Endothelial cell of umbilical vein (primary cell): ENCODE results near the gene ACAD11. TPM values are rescaled to one million over a fixed set of nuclear protein-coding genes. Genes with fewer than 3 reads are reported as not detected.
A peak's percentile ranks its signal among the peaks of the same experiment; 100 is the strongest.
"Not testable (repeated sequence)": the region's sequence is repeated elsewhere in the genome, so short reads cannot be mapped to it uniquely, and the experiment has no call there.

Source experiments
- BruUV-seq: library from RNA; stranded (reverse); fragments of 400-500 nt; replicated peaks from 2 replicates; lab custom pipeline; 2021; lab: Mats Ljungman, UMichigan
- CTCF ChIA-PET: fragments of 300-600, 350-600 bp; sonication (Branson Sonifier 250); formaldehyde crosslinking; loops from one replicate; lab custom pipeline; 2021; ENCODE audit warnings: antibody characterized with exemption, inconsistent platforms; lab: Charles Lee
- POLR2A ChIA-PET: fragments of 300-600, 350-600 bp; sonication (Branson Sonifier 250); formaldehyde crosslinking; loops from one replicate; lab custom pipeline; 2021; ENCODE audit warnings: antibody characterized with exemption, inconsistent platforms; lab: Charles Lee
- DNase-seq: peaks from one replicate; pipeline ENCODE4 v3.0.0-alpha.2; 2011; ENCODE audit warnings: low read depth, low spot score
- FAIRE-seq: peaks from 2 replicates; lab custom pipeline; 2011; peaks lifted over from hg19 to GRCh38; lab: Jason Lieb, UNC
- H2AFZ ChIP-seq: 2 replicates; pipeline ENCODE4 v1.6.0; 2012; ENCODE audit warnings: low read depth, low read length, control low read depth, inconsistent platforms
- H3K27ac ChIP-seq: 2 replicates; pipeline ENCODE4 v1.5.1; 2011; ENCODE audit warnings: low read depth, mild to moderate bottlenecking, control low read depth, low read length, moderate library complexity; ENCODE audit not compliant: insufficient read depth
- H3K27me3 ChIP-seq, 2 experiments: 2 replicates each; pipeline versions ENCODE4 v1.6.0 to v1.6.1; 2011; ENCODE audit warnings: low read length in 2 of 2, mixed read lengths in 1 of 2; ENCODE audit not compliant: control insufficient read depth in 2 of 2, insufficient read depth in 2 of 2
- H3K36me3 ChIP-seq, 2 experiments: 2 replicates in 1 of 2; 3 replicates in 1 of 2; pipeline ENCODE4 v1.5.1; 2011; ENCODE audit warnings: low read length in 2 of 2, mild to moderate bottlenecking in 1 of 2, moderate library complexity in 1 of 2; ENCODE audit not compliant: control insufficient read depth in 2 of 2, insufficient read depth in 2 of 2; ENCODE audit errors: extremely low read depth in 1 of 2
- H3K4me1 ChIP-seq: 3 replicates; pipeline ENCODE4 v1.5.1; 2011; ENCODE audit warnings: mild to moderate bottlenecking, low read length; ENCODE audit not compliant: control insufficient read depth, insufficient read depth; ENCODE audit errors: extremely low read depth
- H3K4me2 ChIP-seq: 2 replicates; pipeline ENCODE4 v1.6.1; 2011; ENCODE audit warnings: low read length, control low read depth, mixed read lengths; ENCODE audit not compliant: insufficient read depth
- H3K4me3 ChIP-seq, 3 experiments: fragments of 200-600 bp in 1 of 3; sonication (generic), shearing (Covaris generic) in 1 of 3; replicated peaks in 1 of 3; 2 replicates each; pipeline ENCODE4 v1.5.1; 2011 to 2016; ENCODE audit warnings: control low read depth in 3 of 3, low read length in 3 of 3, mild to moderate bottlenecking in 2 of 3, inconsistent platforms in 1 of 3, low read depth in 1 of 3, moderate library complexity in 1 of 3; ENCODE audit not compliant: insufficient read depth in 1 of 3
- H3K79me2 ChIP-seq: 2 replicates; pipeline ENCODE4 v1.6.0; 2012; ENCODE audit warnings: low read length, inconsistent platforms; ENCODE audit not compliant: control insufficient read depth, insufficient read depth
- H3K9ac ChIP-seq: replicated peaks from 2 replicates; pipeline ENCODE3; 2011; ENCODE audit warnings: low read length, control low read depth; ENCODE audit not compliant: insufficient read depth; ENCODE audit errors: extremely low read depth
- H3K9me1 ChIP-seq: replicated peaks from 3 replicates; pipeline ENCODE4 v1.6.0; 2011; ENCODE audit warnings: mild to moderate bottlenecking, low read length; ENCODE audit not compliant: control insufficient read depth, insufficient read depth; ENCODE audit errors: extremely low read depth
- H3K9me3 ChIP-seq: replicated peaks from 2 replicates; pipeline ENCODE4 v1.5.1; 2012; ENCODE audit warnings: low read length, inconsistent platforms; ENCODE audit not compliant: control insufficient read depth, insufficient read depth
- H4K20me1 ChIP-seq: replicated peaks from 2 replicates; pipeline ENCODE3; 2011; ENCODE audit warnings: mild to moderate bottlenecking, low read length; ENCODE audit not compliant: control insufficient read depth, insufficient read depth; ENCODE audit errors: extremely low read depth
- EZH2 ChIP-seq: IDR thresholded peaks from 2 replicates; pipeline ENCODE4 v1.6.1; 2012; ENCODE audit warnings: borderline replicate concordance, low read depth, mild to moderate bottlenecking, moderate library complexity, low read length, inconsistent platforms; ENCODE audit not compliant: severe bottlenecking
- FOS ChIP-seq: IDR thresholded peaks from 2 replicates; pipeline ENCODE4 v1.6.1; 2011; ENCODE audit warnings: mild to moderate bottlenecking, low read length, moderate library complexity, borderline replicate concordance; ENCODE audit not compliant: insufficient read depth
- GATA2 ChIP-seq: IDR thresholded peaks from 2 replicates; pipeline ENCODE4 v1.7.0; 2011; ENCODE audit warnings: low read depth, mild to moderate bottlenecking, moderate library complexity, mixed read lengths, low read length; ENCODE audit not compliant: insufficient read length, insufficient read depth
- JUN ChIP-seq: IDR thresholded peaks from 2 replicates; pipeline ENCODE4 v1.6.1; 2011; ENCODE audit warnings: borderline replicate concordance, low read depth; ENCODE audit not compliant: insufficient read length, insufficient read depth
- MYC ChIP-seq: IDR thresholded peaks from one replicate; pipeline ENCODE4 v1.6.1; 2011; ENCODE audit warnings: mild to moderate bottlenecking, low read depth, low read length
- POLR2A ChIP-seq: IDR thresholded peaks from 2 replicates; pipeline ENCODE4 v1.6.1; 2012; ENCODE audit warnings: low read depth, mild to moderate bottlenecking, control low read depth, low read length
- POLR2AphosphoS5 ChIP-seq: IDR thresholded peaks from 2 replicates; pipeline ENCODE4 v1.6.1; 2012; ENCODE audit warnings: low read depth, mild to moderate bottlenecking, control low read depth, low read length, moderate library complexity; ENCODE audit not compliant: insufficient read depth
- dilution Hi-C: fragments of 300-500 bp; cut with MboI; formaldehyde crosslinking; loops from one replicate; pipeline ENCODE4 v1.15.0; 2019; ENCODE audit warnings: low sequenced_read_pairs; ENCODE audit not compliant: extremely low pct_ligation_motif_present
- intact Hi-C: fragments of 100-400 bp; cut with micrococcal nuclease; formaldehyde crosslinking; loops from one replicate; pipeline ENCODE4 v1.10.0; 2022
- polyA plus RNA-seq, 4 experiments: library from polyadenylated mRNA; depleted of rRNA in 3 of 4; stranded (reverse) in 3 of 4; unstranded in 1 of 4; fragments of >200 nt; gene quantifications; 2 replicates each; pipeline versions ENCODE4 v1.2.1 to v1.2.3, GENCODE V29; 2011 to 2012; ENCODE audit warnings: missing spikeins in 1 of 4
- total RNA-seq: library from RNA; stranded (reverse); gene quantifications from 2 replicates; pipeline ENCODE4 v1.2.3, GENCODE V29; 2021
- TF ChIP-seq, protein P1 (sequence below): IDR thresholded peaks from 2 replicates; pipeline ENCODE4 v1.6.1; 2011; ENCODE audit not compliant: insufficient read depth, insufficient read length
- TF ChIP-seq, protein P2 (sequence below), 2 donors: IDR thresholded peaks; 1 replicate in 1 of 2; 2 replicates in 1 of 2; pipeline ENCODE4 v1.5.1; 2011; ENCODE audit warnings: low read length in 2 of 2, mild to moderate bottlenecking in 2 of 2, moderate library complexity in 2 of 2, control low read depth in 1 of 2, inconsistent platforms in 1 of 2, low read depth in 1 of 2; ENCODE audit not compliant: insufficient read depth in 1 of 2; ENCODE audit errors: extremely low read depth in 1 of 2

The ACAD11 gene
- total and polyA plus RNA-seq, 2 donors (not counting 3 experiments of a cell fraction or from before 2014, with no cell fraction given), result 9.6 to 17.9 TPM

DNA sequence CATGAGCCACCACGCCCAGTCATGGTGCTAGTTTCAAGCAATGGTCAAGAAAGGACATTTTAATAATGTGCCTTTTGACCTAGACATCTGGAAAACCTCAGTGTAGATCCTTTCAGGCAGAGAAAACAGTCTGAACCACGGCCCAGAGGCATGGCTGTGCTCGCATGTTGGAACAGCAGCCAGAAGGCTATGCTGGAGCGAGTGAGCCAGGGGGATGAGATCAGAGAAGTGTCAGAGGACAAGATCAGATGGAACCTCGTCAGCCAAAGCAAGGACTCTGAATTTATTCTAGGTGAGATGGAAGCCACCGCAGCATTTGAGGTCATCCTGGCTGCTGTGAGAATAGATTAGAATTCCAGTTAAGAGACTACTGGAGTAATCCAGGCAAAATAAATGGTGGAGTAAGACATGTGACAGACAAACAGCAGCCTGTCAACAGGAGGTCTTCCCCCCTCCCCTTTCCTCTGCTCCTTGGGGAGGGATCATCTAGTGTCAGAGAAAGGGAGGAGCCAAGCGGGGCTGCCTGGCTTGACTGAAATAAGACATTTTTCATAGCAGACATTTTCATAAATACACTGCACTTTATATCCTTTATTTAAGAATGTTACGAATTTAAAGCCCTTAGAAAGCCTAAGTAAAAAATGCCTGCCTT is 103.0 kb downstream of the ACAD11 start:
- intact Hi-C loops, result no loop called here
- dilution Hi-C loops, result no loop called here
- Histone ChIP-seq H3K36me3 (no peaks in the 10 kb centered on the region), H4K20me1 (no peaks in the 10 kb centered on the region), H3K79me2 (no peaks in the 10 kb centered on the region), H3K9ac (no peak overlapping the region), H3K27me3 (no peaks in the 10 kb centered on the region), H3K27ac (no peak overlapping the region), H3K4me1 (peaks cover 28% of the 10 kb centered on the region), H3K9me1 (no peaks in the 10 kb centered on the region), H3K4me2 (no peak overlapping the region), H3K9me3 (no peaks in the 10 kb centered on the region), H3K4me3 (no peak overlapping the region), H2AFZ (no peak overlapping the region)
- TF ChIP-seq, protein P1, sequence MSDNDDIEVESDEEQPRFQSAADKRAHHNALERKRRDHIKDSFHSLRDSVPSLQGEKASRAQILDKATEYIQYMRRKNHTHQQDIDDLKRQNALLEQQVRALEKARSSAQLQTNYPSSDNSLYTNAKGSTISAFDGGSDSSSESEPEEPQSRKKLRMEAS, result no peak
- TF ChIP-seq JUN (no peak), POLR2A (no peak), FOS (no peak), GATA2 (no peak), POLR2AphosphoS5 (no peak), EZH2 (no peak), MYC (no peak)
- TF ChIP-seq, protein P2, sequence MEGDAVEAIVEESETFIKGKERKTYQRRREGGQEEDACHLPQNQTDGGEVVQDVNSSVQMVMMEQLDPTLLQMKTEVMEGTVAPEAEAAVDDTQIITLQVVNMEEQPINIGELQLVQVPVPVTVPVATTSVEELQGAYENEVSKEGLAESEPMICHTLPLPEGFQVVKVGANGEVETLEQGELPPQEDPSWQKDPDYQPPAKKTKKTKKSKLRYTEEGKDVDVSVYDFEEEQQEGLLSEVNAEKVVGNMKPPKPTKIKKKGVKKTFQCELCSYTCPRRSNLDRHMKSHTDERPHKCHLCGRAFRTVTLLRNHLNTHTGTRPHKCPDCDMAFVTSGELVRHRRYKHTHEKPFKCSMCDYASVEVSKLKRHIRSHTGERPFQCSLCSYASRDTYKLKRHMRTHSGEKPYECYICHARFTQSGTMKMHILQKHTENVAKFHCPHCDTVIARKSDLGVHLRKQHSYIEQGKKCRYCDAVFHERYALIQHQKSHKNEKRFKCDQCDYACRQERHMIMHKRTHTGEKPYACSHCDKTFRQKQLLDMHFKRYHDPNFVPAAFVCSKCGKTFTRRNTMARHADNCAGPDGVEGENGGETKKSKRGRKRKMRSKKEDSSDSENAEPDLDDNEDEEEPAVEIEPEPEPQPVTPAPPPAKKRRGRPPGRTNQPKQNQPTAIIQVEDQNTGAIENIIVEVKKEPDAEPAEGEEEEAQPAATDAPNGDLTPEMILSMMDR (IDR thresholded peaks at IDR 0.05; ENCODE audit: extremely low read depth in 1 of 2, insufficient read depth in 1 of 2, low read depth in 1 of 2, low read length in 2 of 2), result no peak
- POLR2A ChIA-PET, result no interaction called here
- no TSS peak for BruUV-seq
- DNase-seq (peak; percentile 28), FAIRE-seq (no peak)
- CTCF ChIA-PET, result interaction anchor here (0.9 kb wide), 1 partner anchor 80 kb away, joined by 3 read pairs; no protein-coding TSS in a partner anchor

GRCh38 chr3:132556036-132556386 is 103.6 kb downstream of the ACAD11 start:
- intact Hi-C loops, H4K20me1 ChIP-seq, H3K9ac ChIP-seq, dilution Hi-C loops, H3K9me3 ChIP-seq, BruUV-seq, FAIRE-seq, H3K4me2 ChIP-seq, H3K36me3 ChIP-seq, H3K4me3 ChIP-seq, H3K27me3 ChIP-seq, H3K9me1 ChIP-seq, DNase-seq, H3K79me2 ChIP-seq, H2AFZ ChIP-seq: not testable (repeated sequence)
- ChIA-PET POLR2A (interaction anchor here (1.3 kb wide), 1 partner anchor 10 kb away, joined by 3 read pairs; no protein-coding TSS in a partner anchor), CTCF (interaction anchor here (2.8 to 2.9 kb wide), 2 partner anchors 20 to 87 kb away, joined by 14 to 15 read pairs; no protein-coding TSS in a partner anchor)
- peak overlapping the region; percentile 48 for H3K27ac ChIP-seq
- peaks cover 29% of the 10 kb centered on the region for H3K4me1 ChIP-seq
